GM18858 (cell line): ENCODE results near the gene KHNYN.

Experiments used
- ATAC-seq: cut with Tn5 transposase; IDR thresholded peaks from one replicate; pipeline ENCODE4 v1.9.1; 2021; ENCODE audit not compliant: unreplicated experiment

KHNYN gene

DNA sequence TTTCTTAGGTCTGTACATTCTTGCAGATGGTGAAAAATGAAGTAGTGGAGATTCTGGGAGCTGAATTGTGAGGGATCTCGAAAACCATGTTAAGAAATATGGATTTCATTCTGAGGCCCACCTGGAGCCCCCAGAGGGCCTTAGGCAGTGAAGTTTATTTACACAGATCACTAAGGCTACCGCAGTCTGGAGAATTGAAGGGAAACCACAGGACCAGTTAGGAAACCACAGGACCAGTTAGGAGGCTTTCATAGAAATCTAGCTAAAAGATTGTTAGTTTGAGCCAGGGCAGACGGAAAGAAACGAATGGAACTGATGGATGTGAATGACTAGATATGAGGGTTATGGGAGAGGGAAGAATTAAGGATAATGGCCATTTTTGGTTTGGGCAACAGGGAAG, 7.5 kb upstream of the KHNYN start:
- no peak for ATAC-seq

DNA sequence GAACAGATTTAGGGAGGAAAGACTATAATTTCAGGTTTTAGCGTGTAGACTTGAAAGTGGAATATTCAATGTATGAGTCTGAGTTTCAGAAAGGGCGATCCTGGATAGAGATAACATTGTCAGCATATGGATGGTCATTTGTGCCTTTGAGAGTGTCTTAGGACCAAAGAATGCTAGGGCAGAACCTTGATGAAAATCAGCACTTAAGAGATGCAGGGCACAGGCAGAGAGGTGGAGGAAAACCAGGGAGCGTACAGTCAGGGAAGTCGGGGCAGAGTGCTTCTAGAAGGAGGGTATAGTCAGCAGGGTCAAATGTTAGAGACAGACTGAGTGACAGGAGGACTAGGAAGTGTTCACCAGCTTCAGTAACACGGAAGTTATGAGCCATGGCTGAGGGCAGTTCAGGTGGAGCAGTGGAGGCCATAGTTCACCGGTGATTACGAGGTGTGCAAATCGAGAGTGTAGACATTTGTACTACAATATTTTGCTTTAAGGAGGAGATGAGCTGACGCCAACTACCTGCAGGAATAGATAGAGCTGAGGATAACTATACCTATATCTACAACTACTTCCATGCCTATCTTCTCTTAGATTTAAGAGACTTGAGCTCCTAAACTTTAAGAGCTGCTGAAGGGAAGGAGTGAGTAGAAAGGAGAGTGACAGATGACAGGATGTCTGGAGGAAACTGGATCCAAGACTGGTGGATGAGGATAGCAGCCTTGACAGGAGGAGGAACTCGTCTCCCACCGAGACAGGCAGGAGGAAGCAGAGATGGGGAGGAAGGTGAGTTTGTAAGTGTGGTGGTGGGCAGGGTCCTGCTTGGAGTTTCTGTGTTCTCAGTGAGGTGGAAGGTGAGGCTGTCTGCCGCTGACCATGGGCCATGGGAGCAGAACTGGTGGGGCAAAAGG, 6.8 kb upstream of the KHNYN start:
- ATAC-seq, result no peak

DNA sequence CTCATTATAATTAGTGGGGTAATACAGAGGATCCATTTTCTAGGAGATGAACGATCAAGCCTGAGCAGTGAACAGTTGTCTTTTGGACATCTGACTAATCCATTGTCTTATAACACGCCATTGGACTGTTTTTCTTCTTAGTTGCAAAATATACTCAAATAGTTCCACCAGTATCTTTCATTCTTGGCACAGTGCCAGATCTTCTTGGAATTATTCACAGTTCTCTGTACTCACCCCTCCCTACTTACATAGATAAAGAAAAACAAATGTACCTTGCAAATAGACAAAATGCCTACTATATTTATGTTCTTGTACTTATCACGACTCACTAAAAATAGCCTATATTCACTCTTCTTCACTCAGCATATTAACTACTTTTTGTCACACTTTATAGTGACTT, 4.0 kb upstream of the KHNYN start:
- no peak for ATAC-seq

DNA sequence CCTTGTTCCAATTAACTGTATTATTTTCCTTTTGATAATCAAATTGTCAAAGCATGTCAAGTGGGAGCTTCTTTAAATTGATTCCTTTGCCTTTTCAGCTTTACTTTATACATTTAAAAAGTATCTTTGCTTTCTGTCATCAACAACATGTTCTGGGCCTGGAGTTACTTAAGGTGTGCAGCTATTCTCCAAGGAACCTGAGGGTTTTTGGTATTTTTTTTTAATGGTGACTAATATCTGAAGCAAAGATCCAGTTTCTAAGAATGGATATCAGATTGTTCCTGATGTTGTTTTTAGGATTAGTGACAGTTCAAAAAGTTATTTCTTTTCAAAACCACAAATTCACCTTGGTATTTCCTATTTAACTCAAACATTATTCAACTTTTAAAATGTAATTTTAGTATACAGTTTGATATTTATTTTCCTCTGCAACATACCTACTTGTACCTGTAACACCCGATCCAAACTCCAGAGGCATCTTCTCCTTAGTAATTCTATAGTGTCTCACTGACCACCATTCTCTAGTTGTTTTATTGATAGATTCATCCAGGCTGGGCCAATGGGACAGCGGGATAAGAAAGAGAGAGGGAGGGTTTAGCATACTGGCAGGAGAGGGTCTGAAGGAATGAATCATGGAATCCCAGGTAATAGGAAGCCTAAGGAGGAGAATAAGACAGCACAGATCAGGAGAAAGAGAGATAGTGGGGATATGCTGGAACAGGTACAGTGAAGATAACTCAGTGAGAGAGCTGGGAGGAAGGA, 3.4 kb upstream of the KHNYN start:
- ATAC-seq, result no peak

DNA sequence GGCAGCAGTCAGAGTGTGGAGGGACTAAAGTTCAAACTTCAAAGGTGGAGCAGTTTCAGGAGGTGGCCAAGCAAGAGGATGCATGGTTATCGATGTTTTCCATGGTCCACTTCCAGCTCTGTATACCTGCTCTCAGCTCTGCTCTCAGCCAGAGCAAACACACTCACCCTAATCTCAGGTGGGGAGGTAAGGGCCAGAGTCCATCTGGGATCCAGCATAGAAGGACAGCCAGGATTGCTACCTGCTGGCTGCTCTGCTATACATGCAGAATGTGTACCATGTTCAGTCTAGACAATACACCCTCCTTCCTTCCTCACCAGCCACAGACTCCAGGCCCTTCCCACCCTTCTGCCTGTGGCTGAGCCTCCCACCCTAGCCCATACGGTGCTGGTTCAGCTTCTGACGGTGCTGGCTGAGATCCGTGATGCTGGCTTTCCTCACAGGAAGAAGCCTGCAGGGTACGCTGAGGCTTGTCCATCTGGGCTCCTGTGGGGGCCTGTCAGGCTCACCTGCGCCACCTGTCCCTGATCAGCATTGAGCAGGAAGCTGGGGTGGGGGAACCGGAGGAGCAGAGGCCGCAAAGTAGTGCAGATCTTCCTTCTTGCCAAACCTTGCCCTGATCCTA, 2.7 kb upstream of the KHNYN start:
- ATAC-seq, result no peak

DNA sequence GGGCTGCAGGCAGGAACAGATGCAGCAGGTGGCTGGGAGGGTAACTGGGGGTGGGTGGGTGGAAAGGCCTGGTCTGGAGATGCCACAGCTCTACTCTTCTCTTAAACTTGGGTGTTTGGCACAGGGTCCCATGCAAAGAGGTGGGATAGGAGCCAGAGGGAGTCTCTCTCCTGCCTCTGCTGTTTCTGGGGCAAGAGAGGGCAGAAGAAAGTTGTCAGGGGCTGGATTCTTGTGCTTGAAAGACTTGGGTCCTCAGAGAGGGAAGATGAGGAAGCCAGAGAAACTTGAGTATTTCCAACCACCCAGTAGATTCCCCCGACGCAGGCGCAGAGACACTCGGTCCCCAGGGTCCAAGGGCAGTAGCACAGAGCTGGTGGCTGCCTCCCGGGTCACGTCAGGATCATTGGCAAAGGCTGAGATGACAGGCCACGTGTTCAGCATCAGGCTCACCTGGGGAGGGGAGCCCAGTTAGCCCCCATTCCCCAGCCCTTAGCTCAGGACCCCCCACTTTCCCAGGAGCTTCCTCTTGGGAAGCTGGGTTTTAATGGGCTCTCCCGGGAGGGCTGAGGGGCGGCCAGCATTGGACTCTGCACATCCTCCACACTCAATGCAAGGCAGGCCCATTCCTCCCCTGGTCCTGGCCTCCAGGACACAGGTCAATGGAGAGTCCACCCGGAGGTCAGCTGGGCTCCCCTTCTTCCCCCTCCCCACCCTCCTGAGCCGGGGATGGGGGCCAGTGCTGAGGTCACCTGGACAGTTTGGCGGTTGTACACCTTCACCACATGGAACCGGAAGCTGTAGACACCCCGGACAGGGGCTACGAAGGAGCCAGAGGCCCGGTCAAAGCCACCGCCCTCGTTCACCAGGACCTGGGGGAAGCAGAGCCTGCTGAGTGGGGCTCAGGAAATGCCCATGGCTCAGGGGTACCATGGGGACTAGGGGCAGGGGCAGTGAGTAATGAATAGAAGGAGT, 1.9 kb upstream of the KHNYN start:
- no peak for ATAC-seq

DNA sequence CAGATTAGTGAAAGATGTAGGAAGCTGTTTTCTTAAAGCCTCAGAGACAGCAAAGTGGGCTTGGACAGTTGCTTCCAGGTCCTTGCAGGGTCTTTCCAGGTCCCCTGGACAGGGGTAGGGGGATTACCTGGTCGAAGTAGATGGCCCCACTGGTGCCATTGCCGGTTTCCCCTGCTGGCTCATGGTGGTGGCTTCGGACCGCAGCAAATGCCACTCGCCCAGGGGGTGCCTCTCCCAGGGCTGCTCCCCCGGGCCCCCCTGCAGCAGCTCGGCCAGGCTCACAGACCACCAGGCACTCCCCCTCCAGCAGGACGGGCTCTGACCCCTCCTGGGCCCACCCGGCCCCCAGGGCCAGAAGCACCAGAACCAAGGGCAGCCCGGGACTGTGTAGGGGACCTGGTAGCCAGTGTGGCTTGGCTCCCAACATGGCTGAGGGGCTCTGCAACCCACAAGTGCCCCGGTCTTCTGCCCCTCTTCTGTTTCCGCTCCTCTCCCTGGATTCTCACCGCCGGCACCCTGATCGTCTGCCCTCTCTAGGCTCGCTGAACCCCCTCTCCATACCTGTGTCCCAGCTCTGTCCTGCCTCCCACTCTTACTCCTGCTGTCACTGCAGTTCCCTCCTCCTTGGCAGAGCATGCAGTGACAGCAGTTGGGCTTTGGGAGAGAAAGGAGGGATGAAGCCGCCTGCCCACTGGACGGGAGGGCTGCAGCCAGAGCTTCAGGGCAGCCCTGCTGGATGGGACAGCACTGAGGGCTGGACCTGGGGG, 943 bp upstream of the KHNYN start:
- ATAC-seq, result no peak

DNA sequence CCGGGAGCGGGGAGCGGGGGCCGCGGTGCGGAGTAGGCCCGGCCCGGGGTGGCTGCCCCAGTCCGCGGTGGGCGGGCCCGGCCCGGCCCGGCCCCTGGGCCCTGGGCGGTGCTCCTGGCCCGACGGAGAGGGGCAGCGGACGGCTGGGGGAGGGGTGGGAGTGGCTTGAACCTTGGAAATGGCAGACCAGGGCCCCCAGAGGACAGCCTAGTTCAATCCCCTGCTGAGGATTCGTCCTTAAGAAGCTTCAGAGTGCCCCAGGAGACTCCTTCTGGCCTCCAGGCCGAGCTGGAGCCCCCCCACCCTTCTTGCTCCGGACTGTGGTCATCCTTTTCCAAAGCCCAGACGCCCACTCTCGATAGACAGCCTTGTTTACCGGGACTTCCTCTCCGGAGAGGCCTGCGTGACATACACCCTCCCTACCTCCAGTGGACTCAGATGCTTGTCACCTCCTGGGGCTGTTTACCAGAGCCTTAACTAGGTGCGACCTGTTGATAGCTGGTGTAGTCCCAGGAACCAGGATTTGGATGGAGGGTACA, 458 bp downstream of the KHNYN start:
- peak; percentile 40 for ATAC-seq

DNA sequence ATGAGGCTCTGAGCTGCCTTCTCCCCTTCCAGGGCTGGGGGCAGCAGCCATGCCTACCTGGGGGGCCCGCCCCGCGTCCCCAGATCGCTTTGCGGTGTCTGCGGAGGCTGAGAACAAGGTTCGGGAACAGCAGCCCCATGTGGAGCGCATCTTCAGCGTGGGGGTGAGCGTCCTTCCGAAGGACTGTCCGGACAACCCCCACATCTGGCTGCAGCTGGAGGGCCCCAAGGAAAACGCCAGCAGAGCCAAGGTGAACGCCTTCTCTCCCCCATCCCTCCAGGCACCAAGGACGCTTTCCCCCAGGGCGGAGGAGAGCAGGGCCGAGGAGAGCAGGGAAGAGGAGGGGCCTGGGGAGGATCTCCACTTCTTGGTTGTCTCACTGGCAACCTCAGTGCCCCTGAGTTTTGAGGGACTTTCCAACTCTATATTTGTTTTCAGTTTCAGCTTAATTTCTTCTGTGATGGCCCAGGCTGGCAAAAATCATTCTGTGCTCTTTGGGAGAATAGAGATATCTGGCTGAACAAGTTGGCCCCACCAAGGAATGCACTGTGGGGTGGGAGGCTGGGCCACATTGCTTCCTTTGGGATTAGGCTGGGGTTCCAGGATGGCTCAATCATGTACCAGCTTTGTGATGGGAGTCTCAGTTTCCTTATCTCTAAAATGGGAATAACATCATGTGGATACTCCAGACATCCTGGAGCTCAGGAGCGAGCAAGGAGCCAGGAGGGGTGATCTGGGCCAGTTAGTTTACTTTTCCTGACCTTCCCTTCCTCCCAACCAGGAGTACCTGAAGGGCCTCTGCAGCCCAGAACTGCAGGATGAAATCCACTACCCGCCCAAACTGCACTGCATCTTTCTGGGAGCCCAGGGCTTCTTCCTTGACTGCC, 1.2 kb downstream of the KHNYN start:
- peak; percentile 34 for ATAC-seq

DNA sequence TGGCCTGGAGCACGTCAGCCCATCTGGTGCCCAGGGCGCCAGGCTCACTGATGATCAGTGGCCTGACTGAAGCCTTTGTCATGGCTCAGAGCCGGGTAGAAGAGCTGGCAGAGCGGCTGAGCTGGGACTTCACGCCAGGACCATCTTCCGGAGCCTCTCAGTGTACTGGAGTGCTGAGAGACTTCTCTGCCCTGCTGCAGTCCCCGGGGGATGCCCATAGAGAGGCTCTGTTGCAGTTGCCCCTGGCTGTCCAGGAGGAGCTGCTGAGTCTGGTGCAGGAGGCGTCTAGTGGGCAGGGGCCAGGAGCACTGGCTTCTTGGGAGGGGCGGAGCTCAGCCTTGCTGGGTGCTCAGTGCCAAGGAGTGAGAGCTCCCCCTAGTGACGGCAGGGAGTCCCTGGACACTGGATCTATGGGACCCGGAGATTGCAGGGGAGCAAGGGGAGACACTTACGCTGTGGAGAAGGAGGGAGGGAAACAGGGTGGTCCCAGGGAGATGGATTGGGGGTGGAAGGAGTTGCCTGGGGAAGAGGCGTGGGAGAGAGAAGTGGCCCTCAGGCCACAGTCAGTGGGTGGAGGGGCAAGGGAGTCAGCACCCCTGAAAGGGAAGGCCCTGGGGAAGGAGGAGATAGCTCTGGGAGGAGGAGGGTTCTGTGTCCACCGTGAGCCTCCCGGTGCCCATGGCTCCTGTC, 2.0 kb downstream of the KHNYN start:
- peak; percentile 34 for ATAC-seq

DNA sequence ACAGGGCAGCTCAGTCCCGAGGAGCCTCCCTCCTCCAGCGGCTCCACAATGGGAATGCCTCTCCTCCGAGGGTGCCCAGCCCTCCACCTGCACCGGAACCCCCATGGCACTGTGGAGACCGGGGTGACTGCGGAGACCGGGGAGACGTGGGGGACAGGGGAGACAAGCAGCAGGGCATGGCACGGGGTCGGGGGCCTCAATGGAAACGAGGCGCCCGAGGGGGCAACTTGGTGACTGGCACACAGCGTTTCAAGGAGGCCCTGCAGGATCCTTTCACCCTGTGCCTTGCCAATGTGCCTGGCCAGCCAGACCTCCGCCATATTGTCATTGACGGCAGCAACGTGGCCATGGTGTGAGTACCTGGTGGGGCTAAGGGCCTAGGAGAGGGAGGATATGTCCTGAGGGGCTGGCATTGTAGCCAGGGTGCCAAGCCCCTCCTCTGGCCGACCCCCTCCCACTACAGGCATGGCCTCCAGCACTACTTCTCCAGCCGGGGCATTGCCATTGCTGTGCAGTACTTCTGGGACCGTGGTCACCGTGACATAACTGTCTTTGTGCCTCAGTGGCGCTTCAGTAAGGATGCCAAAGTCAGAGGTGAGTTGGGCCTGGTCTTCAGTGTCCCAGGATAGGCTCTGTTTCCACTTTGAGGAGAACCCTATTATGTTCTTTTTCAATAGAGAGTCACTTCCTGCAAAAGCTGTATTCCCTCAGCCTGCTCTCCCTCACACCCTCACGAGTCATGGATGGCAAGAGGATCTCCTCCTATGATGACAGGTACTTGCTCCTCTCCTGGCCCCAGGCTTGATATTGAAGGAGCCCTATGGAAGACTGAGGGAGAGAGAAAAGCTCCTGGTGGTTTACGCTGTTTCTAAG, 2.7 kb downstream of the KHNYN start:
- no peak for ATAC-seq

DNA sequence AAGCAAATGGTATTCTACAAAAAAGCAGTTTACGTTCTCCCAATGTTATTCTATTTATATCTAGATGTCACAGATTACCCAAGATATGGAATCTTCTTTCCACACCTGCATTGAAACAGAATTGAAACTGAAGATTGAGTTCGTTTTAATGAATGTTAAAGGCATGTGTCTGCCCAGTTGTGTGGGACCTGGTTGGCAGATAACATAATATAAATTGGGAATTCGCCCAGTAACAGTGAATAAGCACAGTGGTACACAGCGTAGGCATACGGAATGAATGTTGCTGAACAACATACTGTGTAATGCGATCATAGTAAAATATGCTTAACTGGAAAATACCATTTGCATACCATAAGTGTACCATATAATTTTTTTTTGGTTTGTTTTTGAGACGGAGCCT, 4.3 kb downstream of the KHNYN start:
- ATAC-seq, result no peak

DNA sequence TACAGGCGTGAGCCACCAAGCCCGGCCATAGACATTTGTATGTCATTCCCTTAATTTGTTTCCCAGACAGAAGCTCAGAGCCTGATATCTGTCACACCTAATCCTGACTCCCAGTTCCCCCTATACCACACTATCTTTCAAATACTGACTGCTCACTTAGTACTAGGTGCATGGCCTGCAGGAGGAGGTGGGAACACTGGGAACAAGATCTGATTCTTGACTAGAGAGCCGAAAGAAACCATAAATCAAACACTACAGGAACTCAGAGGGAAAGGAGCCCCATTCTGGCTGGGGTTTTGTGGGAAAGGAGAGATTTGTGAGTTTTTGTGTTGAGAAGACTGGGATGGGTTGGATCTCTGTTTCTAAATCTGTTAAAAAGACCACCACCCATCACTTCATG, 4.9 kb downstream of the KHNYN start:
- no peak for ATAC-seq

DNA sequence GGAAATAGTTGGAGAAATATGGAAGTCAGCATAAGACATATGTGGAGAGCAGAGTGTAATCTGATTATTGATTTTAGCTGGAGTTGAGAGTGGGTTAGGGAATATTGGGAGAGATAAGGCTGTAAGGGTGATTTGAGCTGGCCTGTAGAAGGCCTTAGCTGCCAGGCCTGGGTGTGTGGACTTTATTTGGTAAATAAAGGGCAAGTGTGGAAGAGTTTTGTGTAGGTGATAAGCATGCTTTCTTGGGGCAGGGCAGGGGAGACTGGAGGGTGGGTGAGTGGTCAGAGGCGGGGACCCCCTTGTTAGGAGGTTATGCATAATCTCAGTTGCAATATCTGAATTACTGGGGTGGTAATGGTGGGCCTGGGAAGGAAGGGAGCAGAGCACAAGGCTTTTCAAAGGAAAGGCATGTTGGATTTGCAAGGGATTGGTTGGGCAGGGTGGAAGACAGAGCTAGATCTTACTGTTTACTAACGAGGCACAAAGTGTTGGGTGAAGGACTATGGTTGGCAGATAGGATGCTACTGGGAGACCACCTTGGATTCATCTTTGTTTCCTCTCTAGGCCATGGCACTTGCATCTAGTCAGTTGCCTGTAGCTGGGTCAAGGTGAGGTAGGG, 5.5 kb downstream of the KHNYN start:
- no peak for ATAC-seq

DNA sequence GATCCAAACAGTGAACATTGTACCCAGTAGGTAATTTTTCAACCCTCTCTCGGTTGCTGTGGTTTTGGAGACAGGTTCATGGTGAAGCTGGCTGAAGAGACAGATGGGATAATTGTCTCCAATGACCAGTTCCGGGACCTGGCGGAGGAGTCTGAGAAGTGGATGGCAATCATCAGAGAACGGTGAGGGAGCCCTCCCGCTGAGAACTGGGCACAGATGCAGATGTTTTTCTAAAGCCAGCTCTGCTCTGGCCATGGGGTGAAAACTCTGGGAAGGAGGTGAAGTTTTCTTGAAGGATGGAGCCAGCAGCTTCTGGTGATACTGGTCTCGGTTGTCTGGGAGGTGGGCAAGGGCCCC, 6.2 kb downstream of the KHNYN start:
- no peak for ATAC-seq

DNA sequence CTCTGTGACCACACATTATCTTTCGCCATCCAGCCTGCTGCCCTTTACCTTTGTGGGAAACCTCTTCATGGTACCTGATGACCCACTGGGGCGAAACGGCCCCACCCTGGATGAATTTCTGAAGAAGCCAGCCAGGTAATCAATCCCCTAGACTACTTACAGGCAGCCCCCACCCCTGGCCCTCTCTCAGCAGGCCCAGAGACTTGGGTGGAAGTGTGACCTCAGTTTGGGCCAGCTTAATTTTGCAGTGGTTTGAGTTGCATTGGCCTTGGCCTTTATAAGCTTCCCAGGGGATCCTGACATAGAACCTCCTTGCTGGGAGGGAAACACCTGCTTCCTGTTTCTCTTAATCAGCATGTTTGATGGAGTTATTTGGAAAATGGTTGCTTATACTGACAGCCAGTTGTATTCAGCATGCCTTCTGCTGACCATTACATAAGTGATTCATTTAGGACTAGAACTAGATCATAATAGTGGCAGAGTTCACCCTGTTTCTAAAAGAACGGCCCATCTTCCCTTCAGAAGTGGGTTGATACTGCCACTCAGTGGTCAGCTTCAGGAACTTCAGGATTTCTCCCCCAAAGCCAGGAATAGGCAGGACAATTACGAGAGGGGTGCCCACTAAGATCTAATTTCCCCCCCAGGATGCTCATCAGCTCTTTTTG, 6.7 kb downstream of the KHNYN start:
- ATAC-seq, result no peak
